Liver (tissue), 9 donors: Measurements from ENCODE around the gene FHDC1. TPM values are rescaled to one million over a fixed set of nuclear protein-coding genes. Genes with fewer than 3 reads are reported as not detected.

Experiments used
- DNase-seq: peaks from one replicate; pipeline ENCODE4 v3.0.0-alpha.2; 2017; ENCODE audit warnings: low spot score
- H3K27ac ChIP-seq, 2 donors: one replicate each; pipeline ENCODE4 v1.7.0; 2013; ENCODE audit warnings: inconsistent platforms in 2 of 2, low read length in 2 of 2, control low read depth in 1 of 2, low read depth in 1 of 2, mild to moderate bottlenecking in 1 of 2
- H3K27me3 ChIP-seq, 4 donors: one replicate each; pipeline versions ENCODE4 v1.6.1 to v1.7.0; 2013; ENCODE audit warnings: low read length in 3 of 4, inconsistent platforms in 1 of 4, mild to moderate bottlenecking in 1 of 4, moderate library complexity in 1 of 4; ENCODE audit not compliant: control insufficient read depth in 4 of 4, insufficient read depth in 4 of 4
- H3K36me3 ChIP-seq, 4 donors: one replicate each; pipeline versions ENCODE4 v1.6.1 to v1.7.0; 2013; ENCODE audit warnings: low read length in 3 of 4, mild to moderate bottlenecking in 3 of 4, low read depth in 1 of 4, moderate library complexity in 1 of 4; ENCODE audit not compliant: control insufficient read depth in 4 of 4, insufficient read depth in 3 of 4
- H3K4me1 ChIP-seq, 4 donors: one replicate each; pipeline versions ENCODE4 v1.6.1 to v1.7.0; 2013; ENCODE audit warnings: low read length in 3 of 4, mild to moderate bottlenecking in 3 of 4, moderate library complexity in 1 of 4; ENCODE audit not compliant: control insufficient read depth in 4 of 4, insufficient read depth in 4 of 4
- H3K4me3 ChIP-seq, 3 donors: one replicate each; pipeline versions ENCODE4 v1.6.1 to v1.7.0; 2013; ENCODE audit warnings: low read length in 3 of 3, control low read depth in 1 of 3, low read depth in 1 of 3, mild to moderate bottlenecking in 1 of 3
- H3K9ac ChIP-seq, 2 donors: one replicate each; pipeline ENCODE4 v1.7.0; 2013; ENCODE audit warnings: low read length in 2 of 2, mild to moderate bottlenecking in 2 of 2, moderate library complexity in 2 of 2, control low read depth in 1 of 2, low read depth in 1 of 2
- H3K9me3 ChIP-seq, 4 donors: one replicate each; pipeline versions ENCODE4 v1.6.1 to v1.7.0; 2013; ENCODE audit warnings: low read length in 3 of 4; ENCODE audit not compliant: control insufficient read depth in 4 of 4
- CTCF ChIP-seq: fragments of 150-350 bp; IDR thresholded peaks from 2 replicates; pipeline ENCODE4 v1.5.1; 2017; ENCODE audit warnings: improper control_type of control experiment, low read depth, low read length; ENCODE audit not compliant: missing input control
- EGR1 ChIP-seq, 2 donors: IDR thresholded peaks; 2 replicates each; pipeline ENCODE4 v1.6.1; 2016 to 2018; ENCODE audit warnings: antibody characterized with exemption in 2 of 2, low read depth in 2 of 2
- FOXA1 ChIP-seq: IDR thresholded peaks from 2 replicates; pipeline ENCODE4 v1.6.1; 2016; ENCODE audit warnings: antibody characterized with exemption
- FOXA2 ChIP-seq: IDR thresholded peaks from 2 replicates; pipeline ENCODE4 v1.6.1; 2016; ENCODE audit warnings: antibody characterized with exemption
- HNF4A ChIP-seq, 2 donors: conservative IDR thresholded peaks; 2 replicates each; pipeline ENCODE4 v1.6.1; 2016; ENCODE audit warnings: antibody characterized with exemption in 2 of 2, mild to moderate bottlenecking in 2 of 2
- HNF4G ChIP-seq: IDR thresholded peaks from 2 replicates; pipeline ENCODE4 v1.6.1; 2016; ENCODE audit warnings: antibody characterized with exemption
- JUND ChIP-seq, 2 donors: IDR thresholded peaks; 2 replicates each; pipeline ENCODE4 v1.6.1; 2016; ENCODE audit warnings: antibody characterized with exemption in 2 of 2
- NR2F2 ChIP-seq: IDR thresholded peaks from 2 replicates; pipeline ENCODE4 v1.6.1; 2016; ENCODE audit warnings: antibody characterized with exemption
- RAD21 ChIP-seq, 2 donors: IDR thresholded peaks; 2 replicates each; pipeline ENCODE4 v1.6.1; 2016; ENCODE audit warnings: antibody characterized with exemption in 2 of 2, mild to moderate bottlenecking in 2 of 2
- RXRA ChIP-seq, 2 donors: IDR thresholded peaks; 2 replicates each; pipeline ENCODE4 v1.6.1; 2017 to 2018; ENCODE audit warnings: antibody characterized with exemption in 2 of 2, mild to moderate bottlenecking in 1 of 2
- SP1 ChIP-seq: IDR thresholded peaks from 2 replicates; pipeline ENCODE4 v1.6.1; 2018; ENCODE audit warnings: antibody characterized with exemption, mild to moderate bottlenecking
- TAF1 ChIP-seq: conservative IDR thresholded peaks from 2 replicates; pipeline ENCODE4 v1.6.1; 2016; ENCODE audit warnings: antibody characterized with exemption, mild to moderate bottlenecking
- YY1 ChIP-seq: IDR thresholded peaks from 2 replicates; pipeline ENCODE4 v1.6.1; 2016; ENCODE audit warnings: antibody characterized with exemption, mild to moderate bottlenecking
- WGBS: extraction: QIAGEN DNeasy Blood & Tissue Kit; methylation state at CpG from one replicate; pipeline ENCODE4 v1.1.7; 2013; 5-methylcytosine and 5-hydroxymethylcytosine counted together
- polyA plus RNA-seq, 2 donors: library from polyadenylated mRNA; stranded (reverse) in 1 of 2; unstranded in 1 of 2; fragments of 200-250 nt in 1 of 2; fragments of >200 nt in 1 of 2; fragmentation: Nextera tagmentation in 1 of 2; extraction: Ambion mirVana in 1 of 2; gene quantifications; one replicate each; pipeline versions ENCODE4 v1.2.1 to v1.2.3, GENCODE V29; 2013 to 2015
- total RNA-seq, 2 donors: library from RNA; depleted of rRNA; stranded (reverse); fragments of >200 nt; gene quantifications; one replicate each; pipeline ENCODE4 v1.2.3, GENCODE V29; 2014
- TF ChIP-seq, protein P1 (sequence below): IDR thresholded peaks from 2 replicates; pipeline ENCODE4 v1.6.1; 2016; ENCODE audit warnings: antibody characterized with exemption, mild to moderate bottlenecking
- TF ChIP-seq, protein P2 (sequence below): IDR thresholded peaks from 2 replicates; pipeline ENCODE4 v1.6.1; 2016; ENCODE audit warnings: antibody characterized with exemption
- TF ChIP-seq, protein P3 (sequence below): IDR thresholded peaks from 2 replicates; pipeline ENCODE4 v1.6.1; 2016; ENCODE audit warnings: antibody characterized with exemption
- TF ChIP-seq, protein P4 (sequence below): IDR thresholded peaks from 2 replicates; pipeline ENCODE4 v1.6.1; 2016; ENCODE audit warnings: antibody characterized with exemption
- donor health status: healthy.
- donor health status: healthy.
- donor health status: healthy.
- donor health status: healthy.
- donor health status: healthy.

FHDC1 gene
- total and polyA plus RNA-seq, 4 donors = 0.06 to 33.0 (median 0.11) TPM

DNA sequence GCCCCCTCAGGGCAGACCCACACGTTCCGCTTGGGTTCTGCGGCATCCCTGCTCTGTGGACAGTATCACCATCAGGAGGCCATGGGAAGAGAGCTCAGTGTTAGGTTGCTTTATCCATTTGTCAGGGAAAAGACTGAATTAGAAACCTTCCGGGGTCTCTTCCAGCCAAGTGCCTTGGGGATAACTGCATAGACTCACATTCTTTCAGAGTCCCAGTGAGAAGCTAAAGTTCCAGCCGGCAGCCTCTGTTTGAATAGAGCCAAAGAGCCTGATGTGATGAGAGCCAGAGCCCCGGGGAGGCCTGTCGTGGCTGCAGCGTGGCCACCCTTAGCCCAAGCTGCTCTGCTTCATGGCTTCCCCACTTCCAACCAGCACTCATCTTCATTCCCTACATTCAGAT lies 85.2 kb downstream of the FHDC1 start:
- Histone ChIP-seq H3K4me3 (no peak overlapping the region), H3K36me3 (no peaks in the 10 kb centered on the region), H3K27ac (no peak overlapping the region), H3K9me3 (no peaks in the 10 kb centered on the region), H3K4me1 (no peaks in the 10 kb centered on the region), H3K9ac (no peak overlapping the region), H3K27me3 (no peaks in the 10 kb centered on the region)
- no peak for DNase-seq
- 90% methylated on average over 8 of the region's 8 CpGs for WGBS
- TF ChIP-seq HNF4G (no peak), YY1 (no peak), RAD21 (IDR thresholded peaks at IDR 0.05) (no peak), RXRA (IDR thresholded peaks at IDR 0.05) (no peak), CTCF (no peak), NR2F2 (no peak), EGR1 (IDR thresholded peaks at IDR 0.05; ENCODE audit: low read depth in 2 of 2) (no peak), SP1 (no peak), TAF1 (no peak), JUND (IDR thresholded peaks at IDR 0.05) (no peak), FOXA2 (no peak), HNF4A (conservative IDR thresholded peaks at IDR 0.05) (no peak), FOXA1 (no peak)
- TF ChIP-seq, protein P1, sequence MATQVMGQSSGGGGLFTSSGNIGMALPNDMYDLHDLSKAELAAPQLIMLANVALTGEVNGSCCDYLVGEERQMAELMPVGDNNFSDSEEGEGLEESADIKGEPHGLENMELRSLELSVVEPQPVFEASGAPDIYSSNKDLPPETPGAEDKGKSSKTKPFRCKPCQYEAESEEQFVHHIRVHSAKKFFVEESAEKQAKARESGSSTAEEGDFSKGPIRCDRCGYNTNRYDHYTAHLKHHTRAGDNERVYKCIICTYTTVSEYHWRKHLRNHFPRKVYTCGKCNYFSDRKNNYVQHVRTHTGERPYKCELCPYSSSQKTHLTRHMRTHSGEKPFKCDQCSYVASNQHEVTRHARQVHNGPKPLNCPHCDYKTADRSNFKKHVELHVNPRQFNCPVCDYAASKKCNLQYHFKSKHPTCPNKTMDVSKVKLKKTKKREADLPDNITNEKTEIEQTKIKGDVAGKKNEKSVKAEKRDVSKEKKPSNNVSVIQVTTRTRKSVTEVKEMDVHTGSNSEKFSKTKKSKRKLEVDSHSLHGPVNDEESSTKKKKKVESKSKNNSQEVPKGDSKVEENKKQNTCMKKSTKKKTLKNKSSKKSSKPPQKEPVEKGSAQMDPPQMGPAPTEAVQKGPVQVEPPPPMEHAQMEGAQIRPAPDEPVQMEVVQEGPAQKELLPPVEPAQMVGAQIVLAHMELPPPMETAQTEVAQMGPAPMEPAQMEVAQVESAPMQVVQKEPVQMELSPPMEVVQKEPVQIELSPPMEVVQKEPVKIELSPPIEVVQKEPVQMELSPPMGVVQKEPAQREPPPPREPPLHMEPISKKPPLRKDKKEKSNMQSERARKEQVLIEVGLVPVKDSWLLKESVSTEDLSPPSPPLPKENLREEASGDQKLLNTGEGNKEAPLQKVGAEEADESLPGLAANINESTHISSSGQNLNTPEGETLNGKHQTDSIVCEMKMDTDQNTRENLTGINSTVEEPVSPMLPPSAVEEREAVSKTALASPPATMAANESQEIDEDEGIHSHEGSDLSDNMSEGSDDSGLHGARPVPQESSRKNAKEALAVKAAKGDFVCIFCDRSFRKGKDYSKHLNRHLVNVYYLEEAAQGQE = no peak
- TF ChIP-seq, protein P2, sequence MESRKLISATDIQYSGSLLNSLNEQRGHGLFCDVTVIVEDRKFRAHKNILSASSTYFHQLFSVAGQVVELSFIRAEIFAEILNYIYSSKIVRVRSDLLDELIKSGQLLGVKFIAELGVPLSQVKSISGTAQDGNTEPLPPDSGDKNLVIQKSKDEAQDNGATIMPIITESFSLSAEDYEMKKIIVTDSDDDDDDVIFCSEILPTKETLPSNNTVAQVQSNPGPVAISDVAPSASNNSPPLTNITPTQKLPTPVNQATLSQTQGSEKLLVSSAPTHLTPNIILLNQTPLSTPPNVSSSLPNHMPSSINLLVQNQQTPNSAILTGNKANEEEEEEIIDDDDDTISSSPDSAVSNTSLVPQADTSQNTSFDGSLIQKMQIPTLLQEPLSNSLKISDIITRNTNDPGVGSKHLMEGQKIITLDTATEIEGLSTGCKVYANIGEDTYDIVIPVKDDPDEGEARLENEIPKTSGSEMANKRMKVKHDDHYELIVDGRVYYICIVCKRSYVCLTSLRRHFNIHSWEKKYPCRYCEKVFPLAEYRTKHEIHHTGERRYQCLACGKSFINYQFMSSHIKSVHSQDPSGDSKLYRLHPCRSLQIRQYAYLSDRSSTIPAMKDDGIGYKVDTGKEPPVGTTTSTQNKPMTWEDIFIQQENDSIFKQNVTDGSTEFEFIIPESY = no peak
- TF ChIP-seq, protein P3, sequence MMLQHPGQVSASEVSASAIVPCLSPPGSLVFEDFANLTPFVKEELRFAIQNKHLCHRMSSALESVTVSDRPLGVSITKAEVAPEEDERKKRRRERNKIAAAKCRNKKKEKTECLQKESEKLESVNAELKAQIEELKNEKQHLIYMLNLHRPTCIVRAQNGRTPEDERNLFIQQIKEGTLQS = no peak
- TF ChIP-seq, protein P4, sequence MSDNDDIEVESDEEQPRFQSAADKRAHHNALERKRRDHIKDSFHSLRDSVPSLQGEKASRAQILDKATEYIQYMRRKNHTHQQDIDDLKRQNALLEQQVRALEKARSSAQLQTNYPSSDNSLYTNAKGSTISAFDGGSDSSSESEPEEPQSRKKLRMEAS = no peak

- H3K4me1 ChIP-seq = no peaks in the 10 kb centered on the region
- H3K9ac ChIP-seq = no peak overlapping the region
- H3K4me3 ChIP-seq = no peak overlapping the region
- no peak for DNase-seq
- TF ChIP-seq HNF4A (conservative IDR thresholded peaks at IDR 0.05) (no peak), YY1 (no peak)
- TF ChIP-seq, protein P1 = no peak
- TF ChIP-seq, protein P2 = no peak
- no peak overlapping the region for H3K27ac ChIP-seq
- no peaks in the 10 kb centered on the region for H3K27me3 ChIP-seq
- WGBS = 83% methylated on average over 12 of the region's 12 CpGs
- no peaks in the 10 kb centered on the region for H3K36me3 ChIP-seq
- no peaks in the 10 kb centered on the region for H3K9me3 ChIP-seq
Measured at GRCh38 chr4:153022241-153022715, 86.2 kb downstream of the FHDC1 start.
